Neuronal stem cell (in vitro differentiated cells): Measurements from ENCODE around the gene AHRR.
A peak's percentile ranks its signal among the peaks of the same experiment; 100 is the strongest.
"Not testable (repeated sequence)": the region's sequence is repeated elsewhere in the genome, so short reads cannot be mapped to it uniquely, and the experiment has no call there.

Experiments
- DNase-seq: peaks from one replicate; pipeline ENCODE4 v3.0.0-alpha.2; 2013; ENCODE audit warnings: low spot score
- H2AFZ ChIP-seq: one replicate; pipeline ENCODE4 v1.6.1; 2013; ENCODE audit warnings: mild to moderate bottlenecking, low read length, inconsistent platforms
- H2AK5ac ChIP-seq: 2 replicates; pipeline ENCODE4 v1.6.1; 2013; ENCODE audit warnings: low read depth, mild to moderate bottlenecking, inconsistent platforms, low read length, moderate library complexity, mixed read lengths
- H2BK120ac ChIP-seq: 2 replicates; pipeline ENCODE4 v1.6.1; 2013; ENCODE audit warnings: low read depth, mild to moderate bottlenecking, inconsistent platforms, low read length, moderate library complexity, mixed read lengths
- H2BK12ac ChIP-seq: one replicate; pipeline ENCODE4 v1.6.1; 2013; ENCODE audit warnings: low read length, inconsistent platforms
- H2BK15ac ChIP-seq: 2 replicates; pipeline ENCODE4 v1.6.1; 2013; ENCODE audit warnings: mild to moderate bottlenecking, low read length, inconsistent platforms, mixed read lengths
- H2BK5ac ChIP-seq: one replicate; pipeline ENCODE4 v1.6.1; 2013; ENCODE audit warnings: inconsistent platforms, mild to moderate bottlenecking, low read length, moderate library complexity
- H3K14ac ChIP-seq: one replicate; pipeline ENCODE4 v1.6.1; 2013; ENCODE audit warnings: low read length, inconsistent platforms
- H3K18ac ChIP-seq: 2 replicates; pipeline ENCODE4 v1.6.1; 2013; ENCODE audit warnings: low read length, inconsistent platforms
- H3K23ac ChIP-seq: 2 replicates; pipeline ENCODE4 v1.6.1; 2013; ENCODE audit warnings: low read depth, mild to moderate bottlenecking, mixed read lengths, low read length, inconsistent platforms; ENCODE audit not compliant: poor library complexity
- H3K27ac ChIP-seq: replicated peaks from 3 replicates; pipeline ENCODE4 v1.5.1; 2013; ENCODE audit warnings: low read length, inconsistent platforms
- H3K27me3 ChIP-seq, 3 experiments: 2 replicates each; pipeline ENCODE4 v1.6.1; 2013; ENCODE audit warnings: low read length in 3 of 3, mild to moderate bottlenecking in 2 of 3, inconsistent platforms in 1 of 3, low read depth in 1 of 3, mixed read lengths in 1 of 3, moderate library complexity in 1 of 3; ENCODE audit not compliant: control insufficient read depth in 3 of 3, insufficient read depth in 3 of 3
- H3K36me3 ChIP-seq, 2 donors: replicated peaks in 1 of 2; 2 replicates each; pipeline ENCODE4 v1.6.1; 2013; ENCODE audit warnings: low read length in 2 of 2; ENCODE audit not compliant: control insufficient read depth in 2 of 2, insufficient read depth in 2 of 2
- H3K4ac ChIP-seq: 2 replicates; pipeline ENCODE4 v1.6.1; 2013; ENCODE audit warnings: inconsistent platforms, mild to moderate bottlenecking, low read length, moderate library complexity
- H3K4me1 ChIP-seq, 2 donors: 1 replicate in 1 of 2; 2 replicates in 1 of 2; pipeline ENCODE4 v1.6.1; 2013; ENCODE audit warnings: low read length in 2 of 2, low read depth in 1 of 2; ENCODE audit not compliant: control insufficient read depth in 2 of 2, insufficient read depth in 1 of 2
- H3K4me2 ChIP-seq: one replicate; pipeline ENCODE4 v1.6.1; 2013; ENCODE audit warnings: mild to moderate bottlenecking, low read length, inconsistent platforms; ENCODE audit not compliant: insufficient read depth, poor library complexity, severe bottlenecking
- H3K4me3 ChIP-seq, 2 donors: 2 replicates each; pipeline ENCODE4 v1.5.1; 2013; ENCODE audit warnings: low read length in 2 of 2, mild to moderate bottlenecking in 2 of 2, inconsistent platforms in 1 of 2, moderate library complexity in 1 of 2
- H3K79me1 ChIP-seq: one replicate; pipeline ENCODE4 v1.6.1; 2013; ENCODE audit warnings: low read depth, mild to moderate bottlenecking, inconsistent platforms, low read length, moderate library complexity
- H3K9ac ChIP-seq: one replicate; pipeline ENCODE4 v1.6.1; 2013; ENCODE audit warnings: mild to moderate bottlenecking, low read depth, low read length, inconsistent platforms; ENCODE audit not compliant: poor library complexity
- H3K9me3 ChIP-seq, 2 donors: replicated peaks in 1 of 2; 2 replicates each; pipeline versions ENCODE3 to v1.6.1; 2013; ENCODE audit warnings: low read length in 2 of 2, mild to moderate bottlenecking in 2 of 2, inconsistent platforms in 1 of 2, low read depth in 1 of 2, mixed read lengths in 1 of 2, moderate library complexity in 1 of 2; ENCODE audit not compliant: control insufficient read depth in 2 of 2, insufficient read depth in 1 of 2
- H4K8ac ChIP-seq: one replicate; pipeline ENCODE4 v1.6.1; 2013; ENCODE audit warnings: low read depth, mild to moderate bottlenecking, inconsistent platforms, low read length, moderate library complexity
- H4K91ac ChIP-seq: one replicate; pipeline ENCODE4 v1.6.1; 2013; ENCODE audit warnings: low read length, low read depth, mild to moderate bottlenecking, inconsistent platforms; ENCODE audit not compliant: poor library complexity
- WGBS, 2 donors: extraction: QIAGEN DNeasy Blood & Tissue Kit; methylation state at CpG; one replicate each; pipeline ENCODE4 v1.1.7; 2013; ENCODE audit warnings: missing lambda C conversion rate in 2 of 2, mixed read lengths in 1 of 2; ENCODE audit not compliant: insufficient read length in 2 of 2, insufficient replicate concordance in 1 of 2; ENCODE audit errors: extremely low coverage in 2 of 2; 5-methylcytosine and 5-hydroxymethylcytosine counted together

The AHRR gene

DNA sequence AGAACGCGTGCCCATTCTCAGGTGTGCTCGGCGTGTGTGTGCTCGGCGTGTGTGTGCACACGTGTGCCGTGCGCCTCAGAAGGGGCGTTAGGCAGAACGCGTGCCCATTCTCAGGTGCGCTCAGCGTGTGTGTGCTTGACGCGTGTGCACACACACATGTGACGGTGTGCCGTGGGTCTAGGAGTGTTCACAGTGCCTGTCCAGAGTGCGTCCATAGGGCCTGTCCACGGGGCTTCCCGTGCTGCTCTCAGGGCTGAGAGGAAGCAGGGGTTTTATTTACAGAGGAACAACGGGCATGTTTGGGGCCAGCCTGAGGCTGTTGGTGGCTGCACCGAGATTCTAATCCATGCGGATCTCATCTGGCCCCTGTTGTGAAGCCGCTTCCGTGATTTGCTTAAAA lies 14.2 kb upstream of the AHRR start:
- H3K4me3 ChIP-seq: peak overlapping the region in 1 of 2 donors; percentile 62
- no peak overlapping the region for H4K91ac ChIP-seq
- H3K14ac ChIP-seq: no peak overlapping the region
- no peak overlapping the region for H2BK120ac ChIP-seq
- no peak overlapping the region for H3K18ac ChIP-seq
- no peaks in the 10 kb centered on the region for H3K9me3 ChIP-seq
- no peak overlapping the region for H3K27ac ChIP-seq
- H2BK15ac ChIP-seq: no peak overlapping the region
- no peak overlapping the region for H2AK5ac ChIP-seq
- no peak overlapping the region for H4K8ac ChIP-seq
- no CpG with 5 or more reads among the region's 26 CpGs for WGBS, 2 donors
- peak overlapping the region; percentile 91 for H3K23ac ChIP-seq
- H2BK5ac ChIP-seq: no peak overlapping the region
- H3K27me3 ChIP-seq: no peaks in the 10 kb centered on the region
- no peak overlapping the region for H3K4me2 ChIP-seq
- peaks cover 3% of the 10 kb centered on the region for H3K79me1 ChIP-seq
- H3K4me1 ChIP-seq: peaks cover 0 to 3% of the 10 kb centered on the region in 2 donors
- no peak for DNase-seq
- no peak overlapping the region for H2BK12ac ChIP-seq
- H3K36me3 ChIP-seq: peaks cover 15 to 59% of the 10 kb centered on the region in 2 donors
- no peak overlapping the region for H3K4ac ChIP-seq
- H3K9ac ChIP-seq: peak overlapping the region; percentile 86
- H2AFZ ChIP-seq: no peak overlapping the region

DNA sequence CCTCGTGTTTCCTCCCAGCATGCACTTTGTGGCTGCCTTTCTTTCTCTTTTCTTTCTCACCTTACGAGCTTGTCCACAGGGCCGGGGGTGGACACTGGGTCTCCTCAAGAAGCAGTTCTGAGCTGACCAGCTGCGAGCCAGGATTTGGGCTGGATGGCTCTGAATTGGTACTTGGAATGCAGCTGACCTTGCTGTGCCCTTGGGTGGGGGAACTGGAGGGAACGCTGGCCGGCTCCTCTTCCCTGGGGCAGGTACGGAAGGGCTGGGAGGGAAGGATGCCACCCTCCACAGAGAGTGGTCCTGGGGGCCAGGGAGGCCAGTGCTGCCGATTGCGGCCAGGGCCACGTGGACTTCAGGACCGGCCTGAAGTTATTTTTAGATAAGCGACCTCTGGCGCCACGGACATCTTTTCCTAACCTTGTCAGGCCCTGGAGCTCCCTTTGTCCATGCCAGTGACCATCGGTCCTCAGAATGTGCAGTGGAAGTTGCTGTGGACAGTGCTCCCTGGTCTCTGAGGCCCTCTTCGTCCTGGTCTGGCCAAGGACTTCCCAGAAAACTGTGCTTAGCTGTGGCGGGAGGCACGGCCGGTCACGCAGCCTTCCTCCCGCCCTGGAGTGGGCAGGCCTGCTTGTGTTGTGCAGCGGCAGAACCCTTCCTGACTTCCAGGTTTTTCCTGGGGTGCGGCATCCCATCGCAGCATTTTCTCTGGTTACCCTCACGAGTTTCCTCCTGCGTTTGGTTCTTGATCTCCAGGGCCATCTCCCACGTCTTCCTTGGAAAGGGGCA lies 13.5 kb upstream of the AHRR start:
- H2BK12ac ChIP-seq: peak overlapping the region; percentile 90
- no CpG with 5 or more reads among the region's 27 CpGs for WGBS, 2 donors
- H3K9me3 ChIP-seq: no peaks in the 10 kb centered on the region
- H3K23ac ChIP-seq: peak overlapping the region; percentile 91
- H3K14ac ChIP-seq: no peak overlapping the region
- peak overlapping the region; percentile 28 for H2AK5ac ChIP-seq
- H3K18ac ChIP-seq: peak overlapping the region; percentile 58
- no peak overlapping the region for H2BK5ac ChIP-seq
- H3K79me1 ChIP-seq: peaks cover 3% of the 10 kb centered on the region
- H3K4ac ChIP-seq: no peak overlapping the region
- no peak overlapping the region for H3K27ac ChIP-seq
- no peak overlapping the region for H2AFZ ChIP-seq
- H2BK15ac ChIP-seq: no peak overlapping the region
- H3K36me3 ChIP-seq: peaks cover 15 to 60% of the 10 kb centered on the region in 2 donors
- no peak overlapping the region for H4K8ac ChIP-seq
- H3K4me3 ChIP-seq: peak overlapping the region in 1 of 2 donors; percentile 65
- H3K9ac ChIP-seq: peak overlapping the region; percentile 37
- DNase-seq: no peak
- H3K27me3 ChIP-seq: no peaks in the 10 kb centered on the region
- H2BK120ac ChIP-seq: no peak overlapping the region
- H4K91ac ChIP-seq: no peak overlapping the region
- peaks cover 0 to 3% of the 10 kb centered on the region in 2 donors for H3K4me1 ChIP-seq
- no peak overlapping the region for H3K4me2 ChIP-seq

DNA sequence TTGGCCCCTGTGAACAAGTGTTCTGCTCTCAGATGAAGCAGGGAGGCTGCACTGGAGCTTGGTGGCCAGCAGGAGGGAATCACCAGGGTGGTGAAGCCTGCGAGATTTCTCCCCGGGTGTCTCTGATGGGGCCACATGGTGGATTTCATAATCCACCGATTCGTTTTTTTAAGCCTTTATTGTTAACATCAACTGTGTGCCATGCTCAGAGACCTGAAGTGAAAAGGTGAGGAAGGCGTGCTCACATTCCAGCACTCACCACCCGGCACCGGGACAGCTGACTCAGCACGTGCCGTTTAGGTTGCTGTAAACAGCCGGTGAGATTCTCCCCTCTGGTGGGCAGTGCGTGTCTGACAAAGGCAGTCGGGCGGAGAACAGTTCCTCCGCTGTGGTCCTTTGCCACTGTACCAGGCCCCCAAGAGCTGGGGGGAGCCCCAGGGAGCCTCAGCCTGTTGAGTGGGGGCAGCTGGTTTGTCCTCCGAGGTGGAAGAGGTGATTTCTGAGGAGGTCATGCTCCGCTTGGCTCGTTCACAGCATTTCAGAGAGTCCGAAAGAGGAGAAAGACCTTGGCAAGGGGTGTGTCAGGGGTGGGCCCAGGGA lies 12.7 kb upstream of the AHRR start:
- Histone ChIP-seq H3K36me3 (peaks cover 18 to 68% of the 10 kb centered on the region in 2 donors), H3K4me2 (no peak overlapping the region), H3K27me3 (no peaks in the 10 kb centered on the region), H3K27ac (no peak overlapping the region), H2AFZ (no peak overlapping the region), H3K4me3 (no peak overlapping the region), H3K4ac (no peak overlapping the region), H3K9ac (no peak overlapping the region), H2BK15ac (no peak overlapping the region), H3K79me1 (peaks cover 3% of the 10 kb centered on the region), H2AK5ac (no peak overlapping the region), H4K8ac (no peak overlapping the region), H2BK12ac (no peak overlapping the region), H2BK5ac (no peak overlapping the region), H3K18ac (no peak overlapping the region), H3K9me3 (no peaks in the 10 kb centered on the region), H2BK120ac (no peak overlapping the region), H3K4me1 (peaks cover 0 to 3% of the 10 kb centered on the region in 2 donors), H3K14ac (no peak overlapping the region), H3K23ac (no peak overlapping the region), H4K91ac (no peak overlapping the region)
- DNase-seq: no peak
- WGBS, 2 donors: no CpG with 5 or more reads among the region's 18 CpGs

DNA sequence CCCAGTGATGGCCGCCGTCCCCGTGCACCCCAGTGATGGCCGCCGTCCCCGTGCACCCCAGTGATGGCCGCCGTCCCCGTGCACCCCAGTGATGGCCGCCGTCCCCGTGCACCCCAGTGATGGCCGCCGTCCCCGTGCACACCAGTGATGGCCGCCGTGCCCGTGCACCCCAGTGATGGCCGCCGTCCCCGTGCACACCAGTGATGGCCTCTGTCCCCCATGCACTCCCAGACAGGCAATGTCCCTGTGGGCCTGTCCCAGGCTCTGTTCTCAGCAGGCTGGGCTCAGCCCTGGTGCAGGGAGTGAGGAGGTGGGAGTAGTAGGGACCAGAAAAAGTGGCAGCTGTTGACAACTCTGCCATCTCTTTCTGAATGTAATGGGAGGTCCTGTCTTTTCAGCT lies 11.7 kb upstream of the AHRR start:
- H3K79me1 ChIP-seq, H4K8ac ChIP-seq, H3K14ac ChIP-seq, H3K9ac ChIP-seq, H2BK12ac ChIP-seq, H3K18ac ChIP-seq, H3K4me3 ChIP-seq, H3K4me2 ChIP-seq, DNase-seq, H2BK15ac ChIP-seq, H2AK5ac ChIP-seq, H3K9me3 ChIP-seq, H4K91ac ChIP-seq, H2BK120ac ChIP-seq, H3K4me1 ChIP-seq, H2BK5ac ChIP-seq, H3K27ac ChIP-seq, H3K4ac ChIP-seq, H3K27me3 ChIP-seq, H2AFZ ChIP-seq, H3K23ac ChIP-seq: not testable (repeated sequence)
- no CpG with 5 or more reads among the region's 21 CpGs for WGBS, 2 donors
- peaks cover 22 to 79% of the 10 kb centered on the region in 2 donors for H3K36me3 ChIP-seq
